HG02610 (cell line): ENCODE results near the gene PTH1R.

Experiments
- ATAC-seq: cut with Tn5 transposase; IDR thresholded peaks from one replicate; pipeline ENCODE4 v1.9.1; 2021; ENCODE audit warnings: mild to moderate bottlenecking, moderate library complexity; ENCODE audit not compliant: unreplicated experiment

The PTH1R gene

DNA sequence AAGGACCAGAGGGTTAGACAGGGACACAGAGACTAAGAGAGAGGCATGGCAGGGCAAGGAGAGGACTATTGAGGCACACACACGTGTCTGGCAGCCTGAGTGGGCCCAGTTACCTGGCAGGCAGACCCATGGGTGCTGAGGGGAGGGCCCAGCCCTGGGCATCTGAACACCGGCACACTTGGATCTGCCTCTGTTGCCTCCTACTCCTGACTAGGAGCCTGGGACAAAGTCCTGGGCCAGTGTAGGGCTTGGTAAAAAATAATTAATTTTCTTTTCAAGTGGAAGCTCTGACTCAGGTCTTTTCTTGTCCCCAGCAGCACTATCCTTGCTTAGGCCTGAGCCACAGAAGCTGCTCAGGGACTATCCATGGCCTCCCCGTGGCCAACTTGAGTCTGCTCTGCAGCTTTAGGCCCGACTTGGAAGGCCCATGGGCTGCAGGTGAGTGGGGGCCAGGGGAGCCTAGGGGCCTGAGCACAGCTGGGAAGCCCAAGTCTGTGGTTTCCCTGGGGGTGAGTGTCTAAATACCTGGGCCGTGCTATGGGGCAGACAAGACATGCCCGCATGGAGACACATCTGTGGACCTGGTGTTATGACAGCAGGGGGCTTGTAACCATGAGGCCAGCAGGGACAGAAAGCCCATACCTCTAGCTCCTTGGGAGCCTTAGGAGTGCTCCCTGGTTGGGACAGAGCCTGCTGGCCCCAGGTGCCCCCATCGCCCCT is at the start of gene PTH1R:
Gene PTH1R, plus strand, starts transcription at position 316 of the 720 bp plus-strand sequence. CDS start 5,839 bp downstream, outside the sequence.
- ATAC-seq = no peak

DNA sequence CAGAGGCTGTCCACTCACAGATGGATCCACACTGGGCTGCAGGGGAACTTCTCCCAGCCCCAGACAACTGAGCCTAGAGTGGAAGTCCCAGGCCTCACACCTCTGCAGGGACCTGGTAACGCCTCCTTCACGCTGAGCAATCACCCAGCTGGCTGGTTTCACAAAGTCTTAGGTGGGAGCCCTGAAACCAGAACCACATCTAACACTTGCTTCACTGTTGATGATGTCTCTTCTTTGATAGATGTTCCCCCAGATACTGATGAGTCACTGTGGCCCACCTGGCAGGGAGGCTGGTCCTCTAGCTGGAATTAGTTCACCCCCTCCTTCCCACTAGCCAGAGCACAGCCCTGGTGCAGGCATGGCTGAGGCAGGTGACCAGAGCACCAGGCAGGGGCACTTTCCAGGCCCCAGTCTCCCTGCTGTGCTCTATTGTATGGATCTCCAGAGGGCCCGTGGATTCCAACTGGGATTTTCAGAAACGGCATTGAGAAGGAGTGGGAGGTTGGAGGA is 47.8 kb upstream of the PTH1R start:
- ATAC-seq = peak; percentile 87

DNA sequence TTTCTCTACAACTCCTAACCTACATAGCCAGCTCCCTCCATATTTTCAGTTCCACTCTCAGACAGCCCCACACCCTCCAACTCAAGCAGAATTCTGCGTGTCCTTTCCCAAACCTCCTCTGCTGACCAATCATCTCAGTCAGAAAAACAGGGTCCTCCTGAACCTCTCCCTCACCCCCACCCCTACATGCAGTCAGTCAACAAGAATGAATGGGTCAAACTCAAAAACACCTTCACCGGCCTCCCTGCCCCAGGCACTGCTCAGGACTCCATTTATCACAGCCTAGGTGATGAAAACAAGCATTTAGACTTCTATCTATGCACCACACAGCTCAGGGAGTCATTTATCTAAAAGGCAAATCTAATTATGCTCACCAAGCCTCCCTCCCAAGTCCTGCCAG is 46.7 kb upstream of the PTH1R start:
- no peak for ATAC-seq

DNA sequence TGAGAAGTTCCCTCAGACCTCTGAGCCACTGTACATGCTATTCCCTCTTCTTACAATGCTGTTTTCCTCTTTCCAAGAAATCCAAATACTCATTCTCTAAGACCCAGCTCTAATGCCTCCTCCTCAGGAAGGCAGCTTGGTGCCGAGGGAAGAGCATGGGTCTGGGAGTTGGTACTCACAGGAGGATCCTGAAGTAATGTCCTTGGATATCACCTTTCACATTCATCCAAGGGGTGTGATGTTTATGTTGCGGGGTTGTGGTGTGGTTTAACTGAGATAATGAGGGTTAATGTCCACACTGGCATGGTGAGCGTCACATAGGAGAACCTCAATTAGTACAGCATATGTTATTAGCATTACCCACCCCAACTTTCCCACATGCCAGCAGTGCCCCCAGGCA is 46.2 kb upstream of the PTH1R start:
- no peak for ATAC-seq

DNA sequence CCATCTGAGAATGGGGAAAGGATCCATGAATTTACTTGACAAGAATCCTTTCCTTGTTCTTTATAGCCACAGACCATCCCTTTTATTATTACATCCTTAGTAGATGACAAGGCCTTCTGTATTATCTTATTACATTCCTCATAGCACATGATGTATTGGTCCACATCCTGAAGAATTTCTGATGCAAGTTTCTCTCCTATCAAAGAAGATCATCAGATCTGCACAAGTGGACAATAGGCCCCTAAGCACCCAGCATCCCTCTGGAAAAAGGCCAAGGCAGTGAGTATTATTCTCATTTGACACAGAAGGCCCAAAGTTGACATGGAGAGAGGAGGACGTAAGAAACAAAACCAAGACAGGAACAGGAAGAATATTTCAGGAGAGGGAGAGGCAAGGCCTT is 45.7 kb upstream of the PTH1R start:
- no peak for ATAC-seq

DNA sequence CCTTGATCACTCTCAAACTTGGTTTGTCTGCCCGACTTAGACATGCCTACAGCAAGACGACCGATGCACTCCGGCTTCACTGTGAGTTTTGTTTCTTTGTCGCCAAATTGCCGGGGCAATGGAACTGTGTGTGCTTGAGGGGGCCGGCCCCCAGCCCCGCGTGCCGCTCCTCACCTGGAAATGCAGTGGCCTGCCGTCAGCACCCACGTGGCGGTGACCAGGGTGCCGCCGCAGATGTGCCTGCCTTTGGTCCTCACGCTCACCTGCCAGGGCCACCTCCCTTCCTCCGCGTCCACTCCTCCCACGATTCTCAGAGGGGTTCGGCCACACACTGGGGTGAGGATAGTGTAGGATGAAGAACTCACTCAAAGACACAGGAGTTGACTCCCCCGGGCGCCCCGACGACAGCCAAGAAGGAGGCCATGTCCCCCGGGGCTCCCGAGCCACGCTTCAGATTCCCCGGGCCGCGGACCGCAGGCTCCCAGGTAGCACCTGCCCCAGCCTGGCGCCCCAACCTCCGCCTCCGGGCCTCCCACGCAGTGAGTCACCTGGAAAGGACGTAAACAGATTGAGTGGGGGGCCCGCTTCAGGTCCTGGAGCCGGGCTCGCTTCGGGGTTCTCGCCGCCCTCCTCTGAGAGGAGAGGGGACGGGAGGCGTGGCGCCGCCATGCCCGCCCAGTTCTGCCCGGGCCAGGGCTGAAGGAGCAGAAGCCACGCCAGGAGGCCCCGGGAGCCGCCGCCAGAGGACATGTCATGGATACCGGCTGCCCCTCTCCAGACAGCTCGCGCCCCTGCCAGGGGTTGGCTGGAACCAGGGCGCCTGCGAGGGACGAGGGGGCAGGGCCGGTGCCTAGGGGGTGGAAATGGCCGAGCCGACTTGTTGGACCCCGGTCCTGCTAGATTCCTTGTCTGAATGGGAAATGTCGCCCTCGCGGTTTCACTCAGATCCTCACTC is 43.9 kb upstream of the PTH1R start:
- ATAC-seq = no peak

DNA sequence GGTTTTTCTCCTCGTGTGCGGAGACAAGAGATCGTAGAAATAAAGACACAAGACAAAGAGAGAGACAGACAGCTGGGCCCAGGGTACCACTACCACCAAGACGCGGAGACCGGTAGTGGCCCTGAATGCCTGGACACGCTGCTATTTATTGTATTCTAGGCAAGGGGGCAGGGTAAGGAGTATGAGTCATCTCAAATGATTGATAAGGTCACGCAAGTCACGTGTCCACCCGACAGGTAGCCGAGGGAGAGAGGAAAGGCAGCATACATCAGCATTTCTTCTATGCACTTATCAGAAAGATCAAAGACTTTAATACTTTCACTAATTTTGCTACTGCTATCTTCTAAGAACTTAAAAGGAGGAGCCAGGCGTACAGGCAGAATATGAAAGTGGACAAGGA is 42.5 kb upstream of the PTH1R start:
- no peak for ATAC-seq

DNA sequence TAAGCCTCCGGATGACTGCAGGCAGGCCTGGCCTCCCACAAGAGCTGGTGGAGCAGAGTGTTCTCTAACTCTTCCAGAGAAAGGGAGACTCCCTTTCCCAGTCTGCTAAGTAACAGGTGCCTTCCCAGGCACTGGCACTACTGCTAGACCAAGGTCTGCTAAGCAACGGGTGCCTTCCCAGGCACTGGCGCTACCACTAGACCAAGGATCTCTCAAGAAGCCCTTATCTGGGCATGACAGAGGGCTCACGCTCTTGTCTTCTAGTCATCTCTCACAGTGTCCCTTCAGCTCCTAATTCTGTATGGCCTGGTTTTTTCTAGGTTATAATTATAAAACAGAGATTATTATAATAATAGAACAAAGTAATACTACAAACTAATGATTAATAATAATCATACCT is 42.0 kb upstream of the PTH1R start:
- ATAC-seq = no peak

DNA sequence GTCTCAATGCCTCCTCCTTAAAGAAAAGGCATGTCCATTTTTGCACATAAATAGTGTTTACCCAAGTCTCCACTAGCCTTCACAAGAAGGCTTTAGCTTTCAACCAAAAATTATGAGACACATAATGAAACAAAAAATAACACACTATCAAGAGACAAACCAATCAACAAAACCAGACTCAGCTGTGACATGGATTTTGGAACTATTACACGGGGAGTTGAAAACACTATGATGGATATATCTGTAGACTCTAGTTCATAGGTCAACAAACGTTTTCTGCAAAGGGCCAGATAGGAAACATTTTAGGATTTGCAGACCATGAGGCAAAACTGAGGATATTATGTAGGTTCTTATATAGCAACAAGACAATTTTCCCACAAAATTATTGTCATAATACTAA is 39.2 kb upstream of the PTH1R start:
- no peak for ATAC-seq

DNA sequence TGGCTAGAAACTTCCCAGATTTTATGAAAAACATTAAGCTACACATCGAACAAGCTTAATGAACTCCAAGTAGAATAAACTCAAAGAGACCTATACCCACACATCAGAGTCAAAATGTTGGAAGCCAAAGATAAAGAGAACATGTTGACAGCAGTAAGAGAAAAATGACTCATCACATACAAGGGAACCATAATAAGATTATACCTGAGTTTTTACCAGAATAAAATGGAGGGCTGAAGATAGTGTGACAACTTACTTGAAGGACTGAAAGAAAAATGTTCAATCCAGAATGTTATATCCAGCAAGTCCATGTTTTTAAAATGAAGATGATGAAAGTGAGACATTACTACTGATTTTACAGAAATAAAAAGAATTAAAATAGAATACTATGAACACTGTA is 37.0 kb upstream of the PTH1R start:
- ATAC-seq = no peak

DNA sequence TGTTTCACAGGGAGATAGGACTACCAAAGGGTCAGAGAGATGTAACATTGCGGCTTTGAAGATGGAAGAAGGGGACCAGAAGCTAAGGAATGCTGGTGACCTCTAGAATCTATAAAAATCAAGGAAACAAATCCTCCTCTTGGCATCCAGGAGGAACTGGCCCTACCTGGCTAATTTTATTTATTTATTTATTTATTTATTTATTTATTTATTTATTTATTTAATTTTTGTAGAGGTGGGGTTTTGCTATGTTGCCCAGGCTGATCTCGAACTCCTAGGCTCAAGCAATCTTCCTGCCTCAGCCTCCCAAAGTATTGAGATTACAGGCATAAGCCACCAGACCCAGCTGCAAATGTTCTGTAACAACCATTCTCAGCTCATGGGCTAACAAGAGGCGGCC is 34.0 kb upstream of the PTH1R start:
- ATAC-seq = no peak

DNA sequence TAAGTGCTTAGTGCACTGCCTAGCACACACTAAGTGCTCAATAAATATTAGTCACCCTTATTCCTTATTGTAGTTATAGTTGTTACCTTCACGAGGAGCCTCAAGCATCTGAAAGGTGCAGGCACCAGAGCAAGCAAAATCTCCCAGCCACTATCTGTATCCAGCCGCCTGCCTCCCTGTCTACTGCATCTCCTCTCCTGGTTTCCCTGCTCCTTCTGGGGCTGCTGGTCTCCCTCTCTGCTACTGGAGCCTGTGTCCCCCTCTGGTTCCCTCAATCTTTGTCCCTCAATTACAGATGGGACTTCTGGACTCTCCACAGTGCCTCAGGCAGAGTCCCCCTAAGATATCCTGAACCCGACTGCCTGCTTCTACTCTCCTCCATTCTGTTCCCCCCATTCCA is 33.1 kb upstream of the PTH1R start:
- no peak for ATAC-seq

DNA sequence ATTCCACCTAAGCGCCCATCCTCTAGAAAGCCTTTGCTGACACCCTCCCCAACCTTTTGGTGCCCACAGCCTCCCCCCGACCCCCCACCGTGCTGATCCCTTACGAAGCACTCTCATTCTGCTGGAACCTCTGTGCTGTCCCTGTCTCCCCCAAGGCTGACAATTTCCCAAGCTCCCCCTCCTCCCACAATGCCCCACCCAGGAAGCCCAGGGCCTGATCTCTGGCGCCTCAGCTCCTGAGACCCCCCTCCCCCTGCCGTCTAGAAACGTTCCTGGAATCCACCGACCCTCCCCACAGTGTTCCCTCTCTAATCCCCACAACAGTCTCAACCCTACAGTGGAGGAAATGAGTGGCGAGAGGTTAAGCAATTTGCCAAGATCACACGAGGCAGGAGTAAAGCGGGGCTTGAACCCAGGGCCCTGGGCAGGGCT is 32.6 kb upstream of the PTH1R start:
- ATAC-seq = no peak

DNA sequence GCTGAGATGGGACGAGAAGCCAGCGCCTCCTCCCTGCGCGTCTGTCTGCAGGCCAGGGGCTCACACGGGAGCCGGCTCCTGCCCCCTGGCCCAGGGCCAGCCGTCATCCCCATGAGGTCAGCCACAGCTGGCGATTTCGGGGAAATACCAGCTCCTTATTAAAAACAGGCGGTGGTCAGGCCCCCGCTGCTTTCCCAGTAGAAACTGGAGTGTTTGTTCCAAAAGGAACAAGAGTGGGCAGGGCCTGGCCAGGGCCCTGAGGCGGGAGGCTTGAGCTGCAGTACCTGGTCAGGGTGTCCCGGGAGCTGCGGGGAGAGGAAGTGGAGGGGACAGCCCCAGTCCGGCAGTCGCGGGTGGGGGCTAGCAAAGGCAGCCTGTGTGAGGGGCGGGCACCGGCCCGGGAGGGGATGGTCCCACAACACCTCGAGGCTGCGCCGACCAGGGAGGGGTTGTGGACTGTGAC is 32.1 kb upstream of the PTH1R start:
- peak; percentile 56 for ATAC-seq

DNA sequence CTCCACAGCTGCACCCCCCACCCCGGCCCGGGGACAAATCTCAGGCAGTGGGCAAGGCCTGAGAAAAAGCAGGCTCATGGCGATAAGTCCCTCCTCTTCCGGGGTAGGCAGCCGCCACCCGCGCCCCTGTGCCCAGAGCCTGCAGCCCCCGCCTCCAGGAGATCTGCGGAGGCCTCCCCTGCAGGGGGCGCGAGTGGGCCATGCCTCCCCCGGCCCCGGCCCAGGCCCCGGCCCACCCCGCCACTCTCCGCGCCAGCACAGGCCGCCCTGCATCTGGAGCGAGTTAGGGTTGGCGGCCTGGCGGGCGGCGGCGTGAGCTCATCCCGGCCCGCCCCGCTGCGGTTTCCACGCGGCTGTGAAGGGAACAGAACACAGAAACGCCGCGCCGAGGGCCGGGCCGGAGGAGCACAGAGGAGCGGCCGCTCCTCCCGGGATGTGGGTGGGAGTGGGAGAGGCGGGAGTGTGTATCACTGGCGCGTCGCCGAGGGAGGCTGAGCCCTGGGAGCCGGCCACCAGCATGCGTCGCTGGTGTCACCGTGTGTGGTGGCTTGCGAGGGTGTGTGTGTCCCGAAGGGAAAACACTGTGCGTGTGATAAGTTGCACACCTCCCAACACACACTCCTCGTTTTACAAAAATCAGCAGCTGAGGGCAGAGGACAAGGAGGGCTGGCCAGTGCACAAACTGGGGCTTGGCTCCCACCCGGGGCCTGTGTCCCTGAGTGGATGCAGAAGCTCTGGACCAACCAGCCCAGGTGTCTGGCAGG is 31.5 kb upstream of the PTH1R start:
- peak; percentile 70 for ATAC-seq

DNA sequence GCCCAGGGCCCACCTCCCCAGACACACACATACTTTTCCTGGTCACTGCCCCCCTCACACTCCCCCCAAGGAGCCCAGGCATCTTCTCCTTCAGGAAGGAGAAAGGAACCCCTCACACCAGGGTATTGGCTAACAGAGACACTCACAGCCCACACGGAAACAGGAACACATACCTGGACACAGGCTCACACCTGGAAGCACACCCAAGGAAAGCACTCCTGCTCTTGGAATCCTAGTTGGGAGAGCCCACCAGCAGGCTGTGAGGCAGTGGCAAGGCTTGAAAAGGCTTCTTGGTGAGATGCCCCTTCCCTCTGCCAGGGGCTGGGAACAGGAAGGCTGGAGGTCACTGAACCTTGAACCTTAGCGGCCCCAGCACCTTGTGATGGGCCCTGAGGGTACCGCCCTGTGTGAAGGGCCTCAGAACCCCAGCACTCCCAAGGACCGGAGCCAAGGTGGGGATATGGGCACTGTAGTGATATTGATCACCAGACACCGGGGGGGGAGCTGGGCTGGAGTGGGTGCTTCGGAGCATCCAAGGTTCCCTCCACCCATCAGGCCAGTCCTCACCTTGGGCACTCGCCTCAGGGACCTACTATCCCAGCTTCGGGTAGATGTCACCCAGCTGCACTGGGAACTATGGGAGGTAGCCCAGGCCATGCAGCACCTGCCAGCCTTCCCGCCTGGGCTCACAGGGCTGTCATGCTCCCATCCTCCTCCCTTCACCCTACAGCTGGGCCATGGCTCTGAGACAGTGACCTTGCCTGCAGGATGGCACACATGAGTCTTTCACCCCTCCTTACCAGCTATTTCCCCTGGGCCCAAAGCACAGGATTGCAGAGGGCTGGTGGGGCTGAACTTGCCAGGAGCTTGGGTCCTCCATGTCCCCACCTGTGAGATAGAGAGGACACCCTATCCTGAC is 30.6 kb upstream of the PTH1R start:
- no peak for ATAC-seq

DNA sequence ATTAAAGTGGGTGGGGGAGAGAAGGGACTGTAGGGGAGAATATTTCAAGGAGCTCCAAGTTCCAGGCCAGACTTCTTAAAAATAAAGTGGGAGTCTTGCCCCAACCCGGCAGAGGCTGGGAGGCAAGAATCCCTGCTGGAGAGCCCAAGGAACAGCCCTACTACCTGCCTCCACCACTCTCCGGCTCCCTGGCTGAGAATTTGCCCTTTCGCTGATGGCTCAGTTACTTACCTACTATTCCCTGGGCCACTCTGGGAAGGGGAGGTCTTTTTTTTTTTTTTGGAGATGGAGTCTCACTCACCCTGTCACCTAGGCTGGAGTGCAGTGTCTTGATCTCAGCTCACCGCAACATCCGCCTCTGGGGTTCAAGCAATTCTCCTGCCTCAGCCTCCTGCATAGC is 29.8 kb upstream of the PTH1R start:
- no peak for ATAC-seq

DNA sequence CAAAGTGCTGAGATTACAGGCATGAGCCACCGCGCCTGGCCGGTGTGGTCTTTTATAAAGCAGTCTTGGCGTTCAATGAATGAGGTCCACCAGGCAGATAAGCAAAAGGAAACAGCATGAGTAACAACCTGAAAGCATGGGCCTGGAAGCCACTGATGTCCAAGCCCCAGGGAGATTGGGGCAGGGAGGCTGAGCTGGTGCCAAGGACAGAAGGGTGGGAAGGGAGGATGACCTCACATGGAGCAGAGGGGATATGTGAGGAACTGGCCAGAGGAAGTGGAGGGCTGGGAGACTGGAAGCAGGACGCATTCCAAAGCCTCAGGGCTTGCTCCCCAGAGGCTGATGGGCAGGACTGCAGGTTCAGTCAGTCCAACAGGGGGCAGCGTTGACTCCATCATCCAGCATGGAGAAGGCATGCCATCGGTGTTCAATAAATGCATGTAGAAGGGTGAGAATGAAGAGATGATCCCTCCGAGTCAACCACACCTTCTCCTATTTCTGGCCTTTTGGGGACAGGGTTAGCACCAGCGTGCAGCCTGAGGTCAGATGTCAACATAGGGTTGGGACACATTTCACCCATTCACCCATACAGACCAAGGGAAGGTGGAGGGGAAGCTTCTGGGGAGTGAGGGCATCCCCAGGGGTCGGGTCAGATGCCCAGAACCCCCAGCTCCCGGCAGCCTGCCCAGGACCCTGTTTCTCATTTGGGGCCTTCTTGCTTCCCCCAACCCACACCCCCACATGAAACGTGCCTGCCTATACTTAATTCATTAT is 29.1 kb upstream of the PTH1R start:
- no peak for ATAC-seq

DNA sequence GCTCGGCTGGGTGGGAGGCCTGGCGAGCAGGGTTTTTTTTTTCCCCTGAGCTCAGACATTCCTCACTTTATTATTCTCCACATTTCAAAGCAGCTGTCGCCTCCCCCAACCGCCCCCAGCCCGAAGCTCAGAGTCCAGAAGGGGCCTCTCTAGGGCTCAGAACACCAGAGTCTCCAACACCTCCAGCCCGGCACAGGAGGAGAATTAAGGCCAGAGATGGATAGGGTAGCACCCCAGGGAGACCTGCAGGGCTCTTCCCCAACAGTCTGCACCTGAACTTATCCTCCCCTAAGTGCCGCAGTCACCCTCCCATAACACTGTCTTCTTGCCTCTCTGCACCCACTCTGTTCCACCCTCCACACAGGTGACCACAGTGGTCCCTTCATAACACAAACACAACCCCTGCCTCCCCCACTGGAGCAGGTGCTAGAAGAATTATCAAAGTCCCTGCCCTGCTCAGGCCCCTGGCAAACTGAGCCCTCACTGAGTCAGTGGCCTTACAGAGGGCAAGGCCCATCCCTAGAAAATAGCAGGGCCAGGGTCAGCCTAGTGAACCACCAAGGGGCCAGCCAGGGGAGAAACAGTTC is 28.4 kb upstream of the PTH1R start:
- ATAC-seq = no peak
